GM21737 (cell line): Measurements from ENCODE around the gene CTDSP1.
A peak's percentile ranks its signal among the peaks of the same experiment; 100 is the strongest.

Experiments used
- ATAC-seq: cut with Tn5 transposase; IDR thresholded peaks from one replicate; pipeline ENCODE4 v1.9.1; 2021; ENCODE audit warnings: mild to moderate bottlenecking, moderate library complexity; ENCODE audit not compliant: unreplicated experiment

CTDSP1 gene

GRCh38 chr2:218399391-218400166, at the start of gene CTDSP1:
TSS of gene CTDSP1 (plus strand) at chr2:218399868. CDS start at chr2:218400091, 223 bp downstream.
- peak; percentile 35 for ATAC-seq

- ATAC-seq, result no peak
Measured at GRCh38 chr2:218354045-218354444, 45.6 kb upstream of the CTDSP1 start.

GRCh38 chr2:218354850-218355443, 44.7 kb upstream of the CTDSP1 start:
- no peak for ATAC-seq

GRCh38 chr2:218357236-218358177, 42.2 kb upstream of the CTDSP1 start:
- ATAC-seq, result no peak

- no peak for ATAC-seq
Measured at GRCh38 chr2:218360453-218360852, 39.2 kb upstream of the CTDSP1 start.

- no peak for ATAC-seq
Measured at GRCh38 chr2:218362606-218363005, 37.1 kb upstream of the CTDSP1 start.

GRCh38 chr2:218363736-218364135, 35.9 kb upstream of the CTDSP1 start:
- ATAC-seq, result no peak

- no peak for ATAC-seq
Measured at GRCh38 chr2:218364196-218364595, 35.5 kb upstream of the CTDSP1 start.

GRCh38 chr2:218366621-218367414, 32.9 kb upstream of the CTDSP1 start:
- no peak for ATAC-seq

- ATAC-seq, result peak; percentile 93
Measured at GRCh38 chr2:218367415-218368149, 32.1 kb upstream of the CTDSP1 start.

GRCh38 chr2:218368150-218368528, 31.5 kb upstream of the CTDSP1 start:
- ATAC-seq, result no peak

GRCh38 chr2:218368621-218369153, 31.0 kb upstream of the CTDSP1 start:
- no peak for ATAC-seq

- no peak for ATAC-seq
Measured at GRCh38 chr2:218369330-218369729, 30.3 kb upstream of the CTDSP1 start.

GRCh38 chr2:218370410-218371063, 29.1 kb upstream of the CTDSP1 start:
- no peak for ATAC-seq

GRCh38 chr2:218371983-218372350, 27.7 kb upstream of the CTDSP1 start:
- ATAC-seq, result no peak

- no peak for ATAC-seq
Measured at GRCh38 chr2:218374795-218375194, 24.9 kb upstream of the CTDSP1 start.

- no peak for ATAC-seq
Measured at GRCh38 chr2:218375212-218375611, 24.5 kb upstream of the CTDSP1 start.

- ATAC-seq, result no peak
Measured at GRCh38 chr2:218378053-218378452, 21.6 kb upstream of the CTDSP1 start.

GRCh38 chr2:218381916-218382366, 17.7 kb upstream of the CTDSP1 start, which contains the start of gene SLC11A1:
TSS of gene SLC11A1 (plus strand) at chr2:218382273. CDS start at chr2:218382369, 96 bp downstream.
- no peak for ATAC-seq
